ENCODE data around the gene SND1. TPM values are rescaled to one million over a fixed set of nuclear protein-coding genes. Genes with fewer than 3 reads are reported as not detected.

Gene SND1
- total and polyA plus RNA-seq, 2 donors (not counting 1 experiment from before 2014, with no cell fraction given): 44.4 to 165 TPM

DNA sequence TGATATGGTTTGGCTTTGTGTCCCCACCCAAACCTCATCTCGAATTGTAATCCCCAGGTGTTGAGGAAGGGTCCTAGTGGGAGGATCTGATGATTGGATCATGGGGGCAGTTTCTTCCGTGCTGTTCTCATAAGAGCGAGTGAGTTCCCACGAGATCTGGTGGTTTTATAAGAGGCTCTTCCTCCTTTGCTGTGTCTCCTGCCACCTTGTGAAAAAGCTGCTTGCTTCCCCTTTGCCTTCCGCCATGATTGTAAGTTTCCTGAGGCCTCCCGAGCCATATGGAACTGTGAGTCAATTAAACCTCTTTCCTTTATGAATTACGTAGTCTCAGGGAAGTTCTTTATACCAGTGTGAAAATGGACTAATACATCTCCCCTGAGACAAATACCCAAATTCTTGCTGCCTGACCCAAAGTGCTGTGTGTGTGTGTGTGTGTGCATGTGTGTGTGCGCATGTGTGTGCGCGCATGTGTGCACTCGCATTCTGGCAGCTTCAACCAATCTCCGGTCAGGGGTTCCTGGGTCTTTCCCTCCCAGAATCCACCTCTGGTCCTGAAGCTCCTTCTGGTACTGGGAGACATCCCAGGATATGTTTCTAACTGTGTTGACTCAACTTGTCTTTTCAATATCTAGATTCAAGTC is 477.4 kb downstream of the SND1 start:
- Histone ChIP-seq H4K20me1 (ENCODE audit: control insufficient read depth, insufficient read depth, low read length, poor library complexity, severe bottlenecking) (no peaks in the 10 kb centered on the region), H3K4me1 (ENCODE audit: control insufficient read depth in 2 of 2, insufficient read depth in 2 of 2, low read length in 2 of 2) (peaks cover 5 to 7% of the 10 kb centered on the region in 2 donors), H3K27ac (ENCODE audit: low read length in 2 of 2) (no peak overlapping the region), H3K36me3 (replicated peaks in 1 of 2; ENCODE audit: control extremely low read depth in 1 of 2, control insufficient read depth in 1 of 2, extremely low read depth in 1 of 2, insufficient read depth in 2 of 2, low read length in 1 of 2) (no peaks in the 10 kb centered on the region), H3K4me2 (replicated peaks; ENCODE audit: low read depth, low read length, poor library complexity, severe bottlenecking) (peak overlapping the region; percentile 32), H3K4me3 (ENCODE audit: control extremely low read depth in 1 of 5, extremely low read depth in 1 of 5, insufficient read depth in 1 of 5, low read depth in 2 of 5, low read length in 4 of 5) (peak overlapping the region in 1 of 5 experiments; percentile 28), H3K27me3 (replicated peaks in 1 of 4; ENCODE audit: control extremely low read depth in 1 of 4, control insufficient read depth in 3 of 4, insufficient read depth in 4 of 4, low read length in 3 of 4) (peaks cover 0 to 13% (median 5%) of the 10 kb centered on the region in 4 experiments), H3K9ac (ENCODE audit: low read length) (no peak overlapping the region), H3K9me3 (ENCODE audit: control extremely low read depth in 1 of 3, control insufficient read depth in 2 of 3, insufficient read depth in 1 of 3, low read length in 2 of 3) (no peaks in the 10 kb centered on the region), H2AFZ (ENCODE audit: insufficient read depth, low read depth, low read length, poor library complexity, severe bottlenecking) (peak overlapping the region; percentile 46), H3K79me2 (ENCODE audit: control insufficient read depth, insufficient read depth, low read length) (no peaks in the 10 kb centered on the region)
- no peak overlapping the region for H3K4me3 Mint-ChIP-seq
- peaks cover 6% of the 10 kb centered on the region for H3K4me1 Mint-ChIP-seq
- POLR2A ChIA-PET: no interaction called here
- H3K27me3 Mint-ChIP-seq: peaks cover 12% of the 10 kb centered on the region
- no peak overlapping the region for H3K27ac Mint-ChIP-seq
- no peak for DNase-seq
- CTCF ChIA-PET: interaction anchor here (0.9 to 1.0 kb wide), 2 partner anchors 8 to 80 kb away, joined by 3 to 4 read pairs; no protein-coding TSS in a partner anchor
- H3K9me3 Mint-ChIP-seq (ENCODE audit: insufficient read depth): no peaks in the 10 kb centered on the region
- intact Hi-C loops (cut with micrococcal nuclease): no loop called here
- peak; percentile 33 for ATAC-seq (ENCODE audit: low read depth)
- TF ChIP-seq, protein P1, sequence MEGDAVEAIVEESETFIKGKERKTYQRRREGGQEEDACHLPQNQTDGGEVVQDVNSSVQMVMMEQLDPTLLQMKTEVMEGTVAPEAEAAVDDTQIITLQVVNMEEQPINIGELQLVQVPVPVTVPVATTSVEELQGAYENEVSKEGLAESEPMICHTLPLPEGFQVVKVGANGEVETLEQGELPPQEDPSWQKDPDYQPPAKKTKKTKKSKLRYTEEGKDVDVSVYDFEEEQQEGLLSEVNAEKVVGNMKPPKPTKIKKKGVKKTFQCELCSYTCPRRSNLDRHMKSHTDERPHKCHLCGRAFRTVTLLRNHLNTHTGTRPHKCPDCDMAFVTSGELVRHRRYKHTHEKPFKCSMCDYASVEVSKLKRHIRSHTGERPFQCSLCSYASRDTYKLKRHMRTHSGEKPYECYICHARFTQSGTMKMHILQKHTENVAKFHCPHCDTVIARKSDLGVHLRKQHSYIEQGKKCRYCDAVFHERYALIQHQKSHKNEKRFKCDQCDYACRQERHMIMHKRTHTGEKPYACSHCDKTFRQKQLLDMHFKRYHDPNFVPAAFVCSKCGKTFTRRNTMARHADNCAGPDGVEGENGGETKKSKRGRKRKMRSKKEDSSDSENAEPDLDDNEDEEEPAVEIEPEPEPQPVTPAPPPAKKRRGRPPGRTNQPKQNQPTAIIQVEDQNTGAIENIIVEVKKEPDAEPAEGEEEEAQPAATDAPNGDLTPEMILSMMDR (IDR thresholded peaks at IDR 0.05): no peak
- no peak for TF ChIP-seq EZH2 (IDR thresholded peaks at IDR 0.05; ENCODE audit: borderline replicate concordance, insufficient read depth, low read depth, low read length, poor library complexity, severe bottlenecking)
- WGBS (ENCODE audit: insufficient coverage): 90% methylated on average over 2 of the region's 12 CpGs

DNA sequence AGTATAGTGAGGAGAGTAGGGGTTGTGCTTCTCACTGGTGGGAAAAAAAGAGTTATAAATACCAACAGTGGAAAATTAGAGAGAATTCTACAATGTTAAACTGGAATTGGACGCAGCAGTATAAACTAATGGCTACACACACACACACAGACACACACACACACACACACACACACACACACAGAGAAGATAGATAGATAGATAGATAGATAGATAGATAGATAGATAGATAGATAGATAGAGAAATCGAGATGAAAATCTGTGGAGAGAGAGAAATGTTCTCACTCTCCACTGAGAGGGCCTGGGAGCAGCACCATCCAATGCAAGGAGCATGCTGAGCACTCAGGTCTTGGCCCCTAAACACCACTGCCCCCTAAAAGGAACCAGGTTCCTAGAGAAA is 479.1 kb downstream of the SND1 start:
- Histone ChIP-seq H3K4me2 (replicated peaks; ENCODE audit: low read depth, low read length, poor library complexity, severe bottlenecking) (no peak overlapping the region), H3K4me1 (ENCODE audit: control insufficient read depth in 2 of 2, insufficient read depth in 2 of 2, low read length in 2 of 2) (peaks cover 14 to 22% of the 10 kb centered on the region in 2 donors), H2AFZ (ENCODE audit: insufficient read depth, low read depth, low read length, poor library complexity, severe bottlenecking) (no peak overlapping the region), H3K36me3 (replicated peaks in 1 of 2; ENCODE audit: control extremely low read depth in 1 of 2, control insufficient read depth in 1 of 2, extremely low read depth in 1 of 2, insufficient read depth in 2 of 2, low read length in 1 of 2) (no peaks in the 10 kb centered on the region), H3K4me3 (ENCODE audit: control extremely low read depth in 1 of 5, extremely low read depth in 1 of 5, insufficient read depth in 1 of 5, low read depth in 2 of 5, low read length in 4 of 5) (no peak overlapping the region), H3K27me3 (replicated peaks in 1 of 4; ENCODE audit: control extremely low read depth in 1 of 4, control insufficient read depth in 3 of 4, insufficient read depth in 4 of 4, low read length in 3 of 4) (peaks cover 0 to 27% (median 13%) of the 10 kb centered on the region in 4 experiments), H3K9ac (ENCODE audit: low read length) (no peak overlapping the region), H4K20me1 (ENCODE audit: control insufficient read depth, insufficient read depth, low read length, poor library complexity, severe bottlenecking) (no peaks in the 10 kb centered on the region), H3K9me3 (ENCODE audit: control extremely low read depth in 1 of 3, control insufficient read depth in 2 of 3, insufficient read depth in 1 of 3, low read length in 2 of 3) (peaks cover 0 to 3% (median 0%) of the 10 kb centered on the region in 3 donors), H3K27ac (ENCODE audit: low read length in 2 of 2) (no peak overlapping the region), H3K79me2 (ENCODE audit: control insufficient read depth, insufficient read depth, low read length) (no peaks in the 10 kb centered on the region)
- no CpG with 5 or more reads among the region's 2 CpGs for WGBS (ENCODE audit: insufficient coverage)
- no peak for DNase-seq
- TF ChIP-seq, protein P1 (IDR thresholded peaks at IDR 0.05): no peak
- no peak for TF ChIP-seq EZH2 (IDR thresholded peaks at IDR 0.05; ENCODE audit: borderline replicate concordance, insufficient read depth, low read depth, low read length, poor library complexity, severe bottlenecking)
- POLR2A ChIA-PET: no interaction called here
- Mint-ChIP-seq H3K4me3 (no peak overlapping the region), H3K27ac (no peak overlapping the region), H3K9me3 (ENCODE audit: insufficient read depth) (no peaks in the 10 kb centered on the region), H3K27me3 (peaks cover 21% of the 10 kb centered on the region), H3K4me1 (peaks cover 12% of the 10 kb centered on the region)
- ATAC-seq (ENCODE audit: low read depth): no peak
- intact Hi-C loops (cut with micrococcal nuclease): no loop called here
- CTCF ChIA-PET: no interaction called here

Measured in B cell (primary cell).